Renal pelvis (tissue), 4 donors: ENCODE measurements around the gene CABLES1. TPM values are rescaled to one million over a fixed set of nuclear protein-coding genes. Genes with fewer than 3 reads are reported as not detected.
"Not testable (repeated sequence)": the region's sequence is repeated elsewhere in the genome, so short reads cannot be mapped to it uniquely, and the experiment has no call there.

Experiments
- DNase-seq: peaks from one replicate; pipeline ENCODE4 v3.0.0-alpha.2; 2013
- polyA plus RNA-seq, 3 donors: library from polyadenylated mRNA; unstranded; fragments of 120-200 nt; gene quantifications; one replicate each; pipeline ENCODE4 v1.2.1, GENCODE V29; 2013; ENCODE audit not compliant: insufficient read length in 3 of 3

CABLES1 gene
- polyA plus RNA-seq, 3 donors: 23.2 to 28.0 (median 24.5) TPM

DNA sequence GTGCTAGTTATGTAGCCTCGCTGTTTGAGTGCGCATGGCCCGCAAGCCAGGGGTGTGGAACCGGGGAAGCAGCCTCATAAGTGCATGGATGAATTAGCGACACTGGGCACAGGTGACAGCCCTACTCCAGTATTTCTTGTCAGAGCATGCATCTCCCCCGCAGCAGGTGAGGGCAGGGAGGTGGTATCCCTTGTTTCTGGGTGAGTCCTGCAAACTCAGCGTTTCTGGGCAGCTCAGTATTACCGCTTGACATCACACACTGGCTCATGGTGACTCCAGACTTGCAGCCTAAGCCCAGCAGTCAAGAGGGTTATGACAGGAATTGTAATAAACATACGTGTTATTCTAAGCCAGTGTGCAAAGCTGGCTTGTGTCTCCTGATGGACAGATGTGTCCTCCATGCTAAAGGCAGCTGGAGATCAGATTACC is 2.5 kb downstream of the CABLES1 start:
- DNase-seq: no peak

DNA sequence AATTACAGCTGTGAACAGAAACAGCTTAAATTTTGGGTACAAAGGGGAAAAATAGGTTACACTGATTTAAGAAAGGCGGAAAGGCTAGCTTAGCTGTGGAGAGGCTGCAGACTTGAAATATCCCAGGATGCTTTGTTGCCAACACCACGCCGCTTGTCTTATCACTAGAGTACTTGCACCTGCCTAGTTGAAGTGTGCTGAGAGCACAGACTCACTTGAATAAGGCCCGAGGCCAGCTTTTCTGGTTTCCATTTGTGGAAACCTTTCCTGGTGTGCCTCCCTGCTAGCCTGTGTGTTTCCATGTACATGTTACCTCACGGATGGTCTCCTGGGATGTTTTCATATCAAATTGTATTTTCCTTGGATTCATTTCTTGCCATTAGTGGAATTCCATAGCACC is 3.2 kb downstream of the CABLES1 start:
- no peak for DNase-seq

DNA sequence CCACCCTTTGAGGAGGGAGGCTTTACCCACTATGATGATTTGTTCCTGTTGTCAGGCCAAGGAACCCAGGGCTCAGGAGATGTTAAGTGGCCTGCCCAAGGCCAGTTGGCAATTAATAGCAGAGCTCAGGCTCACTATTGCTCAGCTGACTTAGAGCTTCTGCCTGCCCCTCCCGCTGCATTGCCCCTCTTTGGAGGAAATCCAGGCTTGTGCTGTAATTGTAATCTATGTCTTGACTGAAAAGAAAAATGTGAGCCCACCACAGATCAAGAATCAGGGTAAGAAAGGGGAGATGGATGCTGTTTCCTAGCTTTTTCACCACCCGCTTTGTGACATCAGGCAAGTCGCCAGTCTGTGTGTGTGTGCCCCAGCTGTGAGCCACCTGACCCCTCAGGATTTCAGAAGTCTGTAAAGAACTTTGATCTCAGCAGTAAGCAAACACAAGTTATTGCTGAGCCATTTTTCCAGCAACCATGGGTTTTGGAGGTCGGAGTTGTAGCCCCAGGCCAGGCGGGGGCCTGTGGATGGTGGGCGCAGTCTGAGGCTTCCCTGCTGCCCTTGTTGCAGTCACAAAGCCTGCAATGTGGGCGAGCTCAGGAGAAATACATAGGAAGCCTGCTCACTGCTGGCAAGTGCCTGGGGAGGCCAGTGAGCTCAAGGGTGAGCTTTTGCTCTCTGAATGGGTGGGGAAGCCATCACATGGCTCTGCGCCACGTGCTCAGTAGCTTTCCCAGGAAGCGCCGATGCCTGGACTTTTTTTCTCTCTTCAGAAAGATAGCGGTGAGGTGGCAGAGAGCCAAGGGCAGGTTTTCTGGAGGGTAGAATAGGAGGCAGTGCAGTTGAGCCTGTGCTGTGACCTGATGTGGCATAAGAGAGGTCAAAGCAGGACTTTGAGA is 6.1 kb downstream of the CABLES1 start:
- DNase-seq: peak; percentile 19

DNA sequence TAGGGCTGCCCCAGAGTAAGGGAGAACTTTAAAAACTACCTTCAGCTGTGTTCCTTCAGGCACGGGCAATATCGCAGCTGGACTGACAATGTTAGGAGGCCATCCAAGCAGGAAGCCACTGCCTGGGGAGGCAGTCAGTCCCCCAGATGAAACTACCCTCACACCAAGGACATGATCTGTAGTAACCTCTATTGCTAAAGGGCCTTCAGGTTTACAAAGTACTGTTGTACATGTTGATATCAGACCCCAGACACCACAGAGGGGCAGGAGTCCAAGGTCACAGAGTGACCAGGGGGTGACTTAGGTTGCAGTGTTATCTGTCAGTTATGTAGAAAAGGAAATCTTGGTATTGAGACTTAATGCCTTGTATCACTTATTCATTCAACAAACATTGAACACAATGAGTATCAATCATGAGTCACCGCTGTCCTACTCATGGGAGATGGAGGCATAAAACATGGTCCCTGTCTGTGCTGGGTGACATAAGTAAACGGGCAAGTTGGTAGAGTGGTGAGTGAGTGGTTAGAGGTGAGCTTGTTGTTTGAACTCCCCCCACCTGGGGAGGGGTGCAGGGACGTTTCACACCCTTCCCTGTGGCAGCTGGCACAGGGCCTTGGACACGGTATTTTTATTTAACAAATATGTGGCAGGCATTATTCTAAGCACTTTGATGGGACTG is 7.1 kb downstream of the CABLES1 start:
- no peak for DNase-seq

DNA sequence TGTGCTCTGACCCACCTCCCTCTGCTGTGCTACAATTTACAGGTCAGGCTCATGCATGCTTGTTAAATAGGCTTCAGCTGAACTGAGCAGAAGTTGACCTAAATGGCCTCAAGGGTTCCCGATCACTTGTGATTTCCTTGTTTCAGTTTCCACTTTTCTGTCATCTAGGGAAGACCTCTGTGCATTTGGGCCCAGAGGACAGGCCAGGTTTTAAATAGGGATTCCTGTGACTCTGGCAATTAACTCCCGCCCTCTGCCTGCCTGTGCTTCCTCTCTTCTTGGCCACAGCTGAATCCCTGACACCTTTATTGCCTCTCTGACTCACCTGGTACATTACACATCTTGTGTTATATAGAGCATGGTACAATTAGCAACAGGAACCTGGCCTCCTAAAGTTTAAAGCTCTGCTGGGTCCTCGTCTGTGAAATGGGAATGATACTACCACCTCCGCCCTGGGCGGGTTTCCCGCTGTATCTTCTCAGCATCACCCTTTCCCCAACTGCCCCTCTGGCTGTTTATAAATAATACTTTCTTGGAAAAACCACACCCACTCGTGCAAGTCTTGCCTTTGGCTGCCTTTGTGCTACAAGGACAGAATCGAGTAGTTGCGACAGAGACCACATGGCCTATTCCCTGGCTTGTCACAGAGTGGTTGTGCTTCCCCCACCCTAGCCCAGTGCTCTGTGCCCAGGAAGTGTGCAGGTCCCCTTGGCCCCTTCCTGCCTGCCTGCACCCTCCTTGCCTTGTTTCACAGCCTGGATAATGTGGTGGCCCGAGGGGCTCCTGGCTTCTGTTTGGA is 7.9 kb downstream of the CABLES1 start:
- no peak for DNase-seq

DNA sequence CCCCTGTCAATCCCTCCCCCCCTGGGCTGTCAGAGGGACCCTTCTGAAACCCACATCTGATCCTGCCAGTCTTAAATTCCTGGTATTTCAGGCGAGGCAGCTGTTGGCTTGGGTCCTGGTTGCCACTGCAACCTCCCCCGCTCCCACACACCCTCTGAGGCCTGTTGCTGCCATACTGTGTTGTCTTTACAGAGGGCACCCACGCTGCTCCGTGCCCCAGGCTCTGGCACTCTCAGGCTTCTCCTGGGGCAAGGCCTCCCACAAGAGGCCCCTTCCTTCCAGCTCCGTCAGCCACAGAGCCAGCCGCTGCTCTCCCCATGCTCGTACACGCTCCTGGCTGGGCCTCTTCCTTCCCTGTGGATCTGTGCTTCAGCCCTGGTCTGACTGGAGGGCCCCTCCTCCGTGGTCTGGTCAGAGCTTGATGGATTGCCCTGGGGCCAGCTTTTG is 8.6 kb downstream of the CABLES1 start:
- peak; percentile 54 for DNase-seq

DNA sequence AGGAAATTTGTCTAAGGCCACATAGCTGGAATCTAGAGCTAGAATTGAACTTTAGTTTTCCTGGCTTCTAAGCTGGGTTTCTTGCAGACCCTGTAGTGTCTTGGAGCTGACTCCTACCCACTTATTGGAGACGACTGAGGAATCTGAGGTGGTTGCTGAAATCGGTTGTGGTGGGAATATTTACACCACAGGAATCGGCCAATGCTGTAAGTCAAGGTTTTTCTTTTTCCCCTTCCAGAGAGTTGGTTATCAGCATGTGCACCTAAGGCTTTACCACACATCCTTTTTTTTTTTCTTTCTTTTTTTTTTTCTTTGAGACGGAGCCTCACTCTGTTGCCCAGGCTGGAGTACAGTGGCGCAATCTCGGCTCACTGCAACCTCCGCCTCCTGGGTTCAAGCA is 9.4 kb downstream of the CABLES1 start:
- no peak for DNase-seq

DNA sequence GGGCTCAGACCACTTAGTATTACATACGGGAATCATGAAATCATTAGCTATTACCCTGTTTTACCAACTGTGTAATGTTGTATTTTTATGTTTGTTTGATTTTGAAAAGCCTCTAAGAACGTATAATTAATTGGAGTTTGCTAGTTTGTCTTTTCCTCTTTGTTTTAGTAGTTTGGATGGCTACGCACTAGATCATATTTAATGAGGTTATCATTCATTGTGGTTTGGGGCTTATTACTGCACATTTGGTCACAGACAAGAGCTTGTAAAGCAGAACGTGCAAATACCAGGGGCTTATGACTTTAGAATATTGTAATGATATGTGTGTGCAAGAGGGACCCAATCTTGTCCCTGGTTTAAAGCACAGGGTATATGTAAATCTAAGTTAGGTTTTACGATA is 10.3 kb downstream of the CABLES1 start:
- no peak for DNase-seq

DNA sequence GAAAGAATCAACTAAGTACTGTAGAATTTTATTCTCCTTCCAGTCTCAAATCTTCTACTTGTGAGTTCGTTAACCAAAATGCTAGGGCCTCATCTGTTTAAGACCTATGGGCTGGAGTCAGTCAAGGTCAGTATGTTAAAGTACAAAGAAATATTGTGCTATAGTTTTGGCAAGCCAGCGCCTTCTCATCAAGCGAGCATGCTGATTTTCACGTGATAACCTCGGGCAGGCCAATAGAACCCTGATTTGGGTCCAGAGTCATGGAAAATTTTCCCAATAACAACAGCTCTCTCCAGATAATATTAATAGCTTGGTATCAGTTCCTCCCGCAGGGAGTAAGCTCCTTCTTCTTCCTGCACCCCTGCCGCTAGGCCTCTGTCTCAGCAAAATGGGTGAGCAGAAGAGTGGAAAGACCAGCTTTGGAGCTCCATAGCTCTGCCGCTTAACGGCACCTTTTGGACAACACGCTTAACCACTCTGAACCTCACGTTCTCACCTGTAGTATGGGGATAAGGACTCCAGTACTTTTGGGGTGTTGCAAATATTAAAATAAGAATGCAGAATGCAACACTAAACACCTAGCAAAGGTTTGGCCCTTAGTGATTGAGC is 11.7 kb downstream of the CABLES1 start:
- no peak for DNase-seq

DNA sequence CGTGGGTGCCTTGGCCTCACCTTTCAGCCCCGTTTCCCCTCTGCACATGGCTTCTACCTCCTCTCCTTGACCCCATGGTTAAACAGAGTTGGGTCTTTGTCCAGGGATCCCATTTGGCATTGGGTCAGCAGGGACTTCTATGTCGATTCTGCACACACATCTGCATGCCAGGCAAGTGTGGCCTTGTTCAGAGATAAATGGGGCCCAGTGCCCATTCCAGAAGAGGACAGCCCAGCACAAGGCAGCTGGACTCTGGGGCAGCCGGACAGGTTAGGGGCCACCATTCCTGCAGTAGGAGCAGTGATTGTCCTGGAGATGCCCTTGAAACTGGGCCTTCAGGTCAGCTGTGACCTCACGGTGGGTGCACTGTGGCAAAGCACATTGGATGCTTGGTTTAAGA is 13.1 kb downstream of the CABLES1 start:
- no peak for DNase-seq

DNA sequence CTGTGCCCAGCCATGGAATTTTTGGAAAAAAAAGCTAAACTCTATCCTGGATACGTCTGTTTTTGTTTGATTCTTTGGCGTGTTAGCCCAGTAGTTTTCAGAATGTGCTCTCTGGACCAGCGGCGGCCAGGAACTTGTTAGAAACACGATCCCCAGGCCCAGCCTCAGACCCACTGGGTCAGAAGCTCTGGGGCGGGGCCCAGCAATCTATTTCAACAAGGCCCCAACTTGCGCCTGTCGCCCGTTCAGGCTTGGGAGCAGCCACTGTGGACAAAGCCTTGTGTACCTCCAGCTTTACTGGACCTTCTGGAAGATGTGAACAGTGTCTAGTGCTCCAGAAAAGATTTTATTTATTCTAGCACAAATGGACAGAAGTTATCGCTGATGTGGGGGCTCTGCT is 14.3 kb downstream of the CABLES1 start:
- no peak for DNase-seq

DNA sequence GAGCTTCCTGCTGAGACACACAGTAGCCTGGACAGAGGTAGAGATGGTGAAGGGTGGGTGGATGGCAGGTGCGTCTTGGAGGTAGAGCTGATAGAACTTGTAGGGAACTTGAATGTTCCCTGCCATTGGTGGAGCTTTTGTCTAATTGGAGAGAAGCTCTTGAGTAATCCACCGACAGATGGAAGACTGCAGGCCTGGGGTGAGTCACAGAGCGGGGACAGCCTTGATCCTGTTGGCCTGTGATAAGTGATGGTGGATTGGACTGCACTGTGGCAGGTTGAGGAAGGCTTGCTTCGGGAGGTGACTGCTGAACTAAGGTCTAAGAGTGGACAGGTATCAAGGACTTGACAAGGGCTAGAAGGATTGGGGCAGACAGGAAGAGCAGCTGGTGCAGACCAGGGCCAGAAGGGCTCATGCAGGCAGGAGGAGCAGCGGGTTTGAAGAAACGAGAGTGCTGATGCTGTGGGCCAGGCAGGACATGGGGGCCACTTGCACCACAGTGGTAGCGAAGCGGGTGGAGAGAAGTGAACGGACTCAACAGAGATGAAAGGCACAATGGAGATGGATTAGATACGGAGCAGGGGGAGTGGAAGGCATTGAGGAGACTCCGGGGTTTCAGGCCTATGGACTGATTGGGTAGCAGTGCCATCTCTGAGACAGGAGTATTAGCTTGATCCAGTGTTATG is 16.3 kb downstream of the CABLES1 start:
- DNase-seq: no peak

DNA sequence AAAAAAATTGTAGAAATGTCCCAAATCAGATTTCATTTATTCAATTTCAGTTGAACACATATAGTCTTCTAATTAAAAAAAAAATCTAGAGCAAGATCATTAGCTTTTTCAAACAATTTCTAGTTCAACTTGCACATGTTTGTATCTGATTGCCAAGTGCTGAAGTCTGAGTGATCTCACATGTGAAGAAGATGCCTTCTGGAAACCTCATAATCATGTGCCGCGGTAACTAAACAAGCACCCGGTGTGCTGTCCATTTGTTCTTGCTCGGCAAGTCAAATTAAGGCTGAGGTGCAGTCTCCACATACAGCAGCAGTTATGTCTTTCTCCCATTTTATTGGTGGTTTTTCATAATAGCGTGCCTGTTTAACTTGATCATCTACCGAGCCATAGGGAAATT is 18.7 kb downstream of the CABLES1 start:
- DNase-seq: no peak

DNA sequence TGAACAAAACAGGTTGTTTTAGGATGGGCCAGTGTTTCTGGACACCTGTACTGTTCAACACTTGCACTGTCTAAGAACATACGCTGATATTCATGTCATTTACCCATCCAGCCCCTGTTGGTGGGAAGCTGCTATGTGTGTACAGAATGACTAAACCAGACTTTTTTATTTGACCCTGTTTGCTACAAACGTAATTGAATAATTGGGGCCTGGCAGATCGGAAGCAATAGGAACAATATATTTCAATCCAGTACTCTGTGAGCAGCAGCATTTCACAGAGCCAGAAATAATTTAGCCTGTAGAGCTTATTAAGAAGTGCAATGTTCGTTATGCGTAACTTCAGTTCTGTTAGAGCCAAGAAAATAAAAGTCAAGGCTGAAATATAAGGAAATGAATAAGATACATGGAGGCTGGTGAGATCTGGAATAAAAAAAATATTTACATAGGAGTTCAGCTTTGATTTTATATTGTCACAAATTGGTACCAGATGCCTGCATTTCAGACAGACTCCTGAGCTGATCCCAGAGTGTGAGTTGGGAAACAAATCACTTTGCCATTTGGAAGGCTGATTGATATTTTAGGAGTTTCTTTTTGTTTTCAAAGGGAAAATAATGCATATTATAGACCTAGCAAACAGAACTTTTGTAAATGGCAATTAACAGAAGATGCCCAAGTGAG is 19.7 kb downstream of the CABLES1 start:
- DNase-seq: no peak

DNA sequence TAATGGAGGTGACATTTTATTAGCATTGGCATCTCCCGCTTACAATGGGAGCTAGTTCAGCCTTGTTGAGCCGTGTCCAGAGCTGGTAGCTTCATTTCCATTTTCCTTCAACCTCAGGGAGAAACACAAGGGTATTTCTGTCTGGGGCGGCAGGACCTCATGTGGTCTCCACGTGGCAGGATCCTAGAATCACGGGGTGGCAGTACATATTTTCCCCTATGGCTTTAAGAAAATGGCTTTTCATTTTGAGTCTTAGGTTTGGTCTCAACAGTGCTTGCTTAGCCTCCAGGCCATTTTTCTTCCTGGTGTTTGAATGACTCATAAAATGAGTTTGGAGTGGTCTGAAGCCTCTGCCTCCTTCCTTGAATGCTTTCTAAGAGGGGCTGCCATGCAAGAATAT is 20.3 kb downstream of the CABLES1 start:
- no peak for DNase-seq

DNA sequence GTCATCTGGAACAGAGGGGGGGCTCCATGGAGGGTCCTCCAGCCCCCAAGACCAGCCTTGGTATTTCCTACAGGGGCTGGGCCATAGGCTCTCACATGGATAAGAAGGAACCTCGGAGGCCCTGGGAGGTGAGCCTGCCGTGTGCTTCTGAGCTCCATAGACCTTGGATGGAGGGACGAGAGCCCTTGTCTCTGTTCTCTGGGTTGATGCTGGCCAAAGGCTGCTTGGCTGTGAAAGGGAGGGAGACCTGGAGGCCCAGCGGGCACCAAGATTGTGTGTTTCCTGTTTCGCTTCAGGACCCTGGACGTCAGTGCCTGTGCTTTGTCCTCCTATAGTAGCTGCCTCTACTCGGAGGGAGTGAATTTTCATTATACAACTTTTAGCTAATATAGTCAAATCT is 20.8 kb downstream of the CABLES1 start:
- no peak for DNase-seq

DNA sequence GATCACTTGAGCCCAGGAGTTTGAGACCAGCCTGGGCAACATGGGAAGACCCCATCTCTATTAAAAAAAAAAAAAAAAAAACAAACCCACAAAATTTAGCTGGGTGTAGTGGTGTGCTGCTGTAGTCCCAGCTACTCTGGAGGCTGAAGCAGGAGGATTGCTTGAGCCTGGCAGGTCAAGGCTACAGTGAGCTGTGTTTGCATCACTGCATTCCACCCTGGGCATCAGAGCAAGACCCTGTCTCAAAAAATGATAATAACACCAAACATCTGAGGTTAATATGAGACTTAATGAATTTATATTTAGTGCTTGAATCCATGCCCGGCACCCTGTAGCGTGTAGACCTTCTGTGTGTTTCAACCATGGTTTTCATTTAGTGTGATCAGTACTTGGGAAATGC is 22.8 kb downstream of the CABLES1 start:
- DNase-seq: no peak

DNA sequence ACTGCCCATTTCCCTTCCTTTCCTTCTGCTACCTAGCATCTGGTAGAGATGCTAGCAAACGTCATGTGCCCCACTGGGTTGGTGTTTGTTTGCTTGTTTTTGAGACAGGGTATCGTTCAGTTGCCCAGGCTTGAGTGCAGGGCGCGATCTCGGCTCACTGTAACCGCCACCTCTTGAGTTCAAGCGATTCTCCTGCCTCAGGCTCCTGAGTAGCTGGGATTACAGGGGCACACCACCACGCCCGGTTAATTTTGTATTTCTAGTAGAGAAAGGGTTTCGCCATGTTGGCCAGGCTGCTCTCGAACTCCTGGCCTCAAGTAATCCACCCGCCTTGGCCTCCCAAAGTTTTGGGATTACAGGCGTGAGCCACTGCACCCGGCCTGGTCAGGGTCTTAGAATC is 23.6 kb downstream of the CABLES1 start:
- not testable (repeated sequence) for DNase-seq

DNA sequence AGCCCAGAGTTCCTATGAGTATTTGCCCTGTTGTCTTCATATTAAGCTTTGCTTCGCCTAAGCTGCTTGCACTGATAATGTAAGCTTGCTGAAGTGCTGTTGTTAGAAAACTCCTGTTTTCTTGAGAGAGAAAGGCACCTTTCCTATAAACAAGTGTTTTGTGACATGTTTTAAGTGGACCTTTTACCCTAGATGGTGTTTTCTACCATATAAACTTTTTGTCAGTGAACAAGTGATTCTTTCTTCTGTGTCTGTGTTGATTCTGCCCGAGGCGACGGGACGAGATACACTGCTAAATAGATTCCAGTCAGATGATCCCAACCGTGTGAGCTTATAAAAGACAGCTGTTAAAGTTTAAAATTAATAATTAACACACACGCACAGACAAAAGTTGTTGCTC is 24.1 kb downstream of the CABLES1 start:
- no peak for DNase-seq

DNA sequence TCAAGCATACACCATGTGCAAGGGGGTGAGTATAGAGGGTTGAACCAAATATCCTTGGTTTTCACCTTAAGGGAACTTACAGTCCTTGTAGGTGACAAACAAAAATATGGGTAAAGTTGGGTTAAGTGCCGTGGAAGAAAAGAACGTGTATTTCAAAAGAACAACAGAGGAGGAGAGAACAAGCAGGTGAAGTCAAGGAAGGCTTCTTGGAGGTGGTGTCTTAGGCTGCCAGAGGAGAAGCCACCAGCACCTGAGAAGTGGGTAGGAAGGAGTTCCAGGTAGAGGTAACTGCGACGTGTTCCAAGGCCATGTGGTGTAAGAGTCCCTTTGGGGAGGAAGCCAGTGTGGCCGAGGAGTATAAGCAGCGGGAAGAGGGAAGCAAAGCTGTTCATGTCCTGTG is 27.2 kb downstream of the CABLES1 start:
- no peak for DNase-seq
